OCI-LY3 (cell line): ENCODE data around the gene PACRG.

Experiments
- H2AFZ ChIP-seq: fragments of 200-600, 300-600 bp; shearing (Covaris generic); 2 replicates; pipeline ENCODE4 v1.6.0; 2014; ENCODE audit warnings: antibody characterized with exemption, low read depth, low read length
- H3K27ac ChIP-seq: fragments of 200-600, 300-600 bp; sonication (generic); 2 replicates; pipeline ENCODE4 v1.5.1; 2014; ENCODE audit warnings: mild to moderate bottlenecking, low read length, moderate library complexity, mixed read lengths
- H3K27me3 ChIP-seq: fragments of 200-600, 300-600 bp; sonication (generic); 2 replicates; pipeline ENCODE4 v1.6.1; 2014; ENCODE audit warnings: low read depth, low read length, mixed read lengths
- H3K36me3 ChIP-seq: fragments of 200-600, 300-600 bp; sonication (generic); replicated peaks from 2 replicates; pipeline ENCODE3; 2014; ENCODE audit warnings: low read depth, low read length, mixed read lengths
- H3K4me1 ChIP-seq: fragments of 300-600, 200-600 bp; sonication (generic); 2 replicates; pipeline ENCODE4 v1.6.1; 2014; ENCODE audit warnings: low read length, mixed read lengths
- H3K4me2 ChIP-seq: fragments of 200-600, 300-600 bp; sonication (generic); 2 replicates; pipeline ENCODE4 v1.6.1; 2014; ENCODE audit warnings: low read length, mixed read lengths
- H3K4me3 ChIP-seq: fragments of 300-600, 200-600 bp; sonication (generic); 2 replicates; pipeline ENCODE4 v1.5.1; 2014; ENCODE audit warnings: antibody characterized with exemption, mild to moderate bottlenecking, low read length, moderate library complexity
- H3K79me2 ChIP-seq: fragments of 300-600, 200-600 bp; shearing (Covaris generic); 2 replicates; pipeline ENCODE4 v1.6.1; 2014; ENCODE audit warnings: mild to moderate bottlenecking, low read length, mixed read lengths
- H3K9ac ChIP-seq: fragments of 300-600, 200-600 bp; shearing (Covaris generic); 2 replicates; pipeline ENCODE4 v1.6.0; 2014; ENCODE audit warnings: mild to moderate bottlenecking, low read length, moderate library complexity
- H3K9me3 ChIP-seq: fragments of 200-600, 300-600 bp; shearing (Covaris generic); 2 replicates; pipeline ENCODE4 v1.6.1; 2014; ENCODE audit warnings: low read length, mixed read lengths; ENCODE audit not compliant: insufficient read depth
- H4K20me1 ChIP-seq: fragments of 200-600, 300-600 bp; sonication (generic); 2 replicates; pipeline ENCODE4 v1.6.1; 2016; ENCODE audit warnings: low read length, mixed read lengths; ENCODE audit not compliant: insufficient read depth
- CTCF ChIP-seq: fragments of 200-600, 300-600 bp; sonication (generic); IDR thresholded peaks from 2 replicates; pipeline ENCODE4 v1.5.1; 2014; ENCODE audit warnings: antibody characterized with exemption, low read length, low read depth
- EZH2phosphoT487 ChIP-seq: fragments of 200-600 bp; shearing (Covaris generic); IDR thresholded peaks from 2 replicates; pipeline ENCODE4 v1.6.1; 2018; ENCODE audit warnings: antibody characterized with exemption, mixed run types, low read depth

The PACRG gene

DNA sequence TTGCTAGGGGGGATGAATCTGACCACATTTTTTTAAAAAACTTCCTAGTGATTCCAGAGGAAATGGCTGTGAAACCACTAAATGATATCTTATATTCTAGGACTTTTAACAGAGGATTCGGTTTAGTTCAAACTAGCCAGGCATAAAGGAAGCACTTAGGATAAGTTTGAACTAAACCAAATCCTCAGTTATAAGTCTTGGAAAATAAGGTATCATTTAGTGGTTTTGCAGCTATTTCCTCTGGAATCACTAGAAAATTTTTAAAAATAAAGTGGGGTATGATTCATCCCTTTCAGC, 358.8 kb downstream of the PACRG start:
- Histone ChIP-seq H4K20me1 (no peaks in the 10 kb centered on the region), H3K9me3 (no peaks in the 10 kb centered on the region), H3K36me3 (no peaks in the 10 kb centered on the region), H3K27ac (no peak overlapping the region), H3K4me3 (no peak overlapping the region), H3K27me3 (peaks cover 4% of the 10 kb centered on the region; the same call in 1 of the 2 replicates), H3K79me2 (no peaks in the 10 kb centered on the region), H3K4me2 (no peak overlapping the region), H3K4me1 (no peaks in the 10 kb centered on the region), H3K9ac (no peak overlapping the region), H2AFZ (no peak overlapping the region)
- TF ChIP-seq EZH2phosphoT487 (no peak), CTCF (no peak)

DNA sequence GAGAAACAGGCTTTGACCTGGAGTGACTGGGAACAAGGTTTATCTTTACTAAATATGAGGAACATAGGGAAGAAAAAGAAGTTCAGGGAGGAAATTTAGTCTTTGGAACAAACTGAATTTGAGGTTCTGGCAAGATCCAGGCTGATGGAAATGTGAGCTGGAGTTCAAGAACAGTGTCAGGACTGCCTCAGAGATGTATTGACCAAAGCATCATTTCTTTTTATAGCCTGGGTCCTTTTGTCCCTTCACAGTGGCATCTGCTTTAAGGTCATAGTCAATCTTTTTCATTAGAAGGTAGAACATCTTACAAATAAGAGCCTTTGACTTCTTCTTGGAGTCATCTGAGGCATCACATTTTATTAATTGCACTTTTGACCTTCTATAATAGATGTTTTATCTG, 360.2 kb downstream of the PACRG start:
- no peak overlapping the region for H2AFZ ChIP-seq
- H3K9ac ChIP-seq, result no peak overlapping the region
- peaks cover 4% of the 10 kb centered on the region; the same call in 1 of the 2 replicates for H3K27me3 ChIP-seq

GRCh38 chr6:163092876-163093275, 365.1 kb downstream of the PACRG start:
- Histone ChIP-seq H3K9ac (no peak overlapping the region), H3K4me1 (no peaks in the 10 kb centered on the region), H3K79me2 (no peaks in the 10 kb centered on the region), H3K27ac (no peak overlapping the region), H3K4me2 (no peak overlapping the region), H3K27me3 (no peaks in the 10 kb centered on the region), H3K36me3 (no peaks in the 10 kb centered on the region), H2AFZ (no peak overlapping the region), H3K4me3 (no peak overlapping the region), H3K9me3 (no peaks in the 10 kb centered on the region), H4K20me1 (no peaks in the 10 kb centered on the region)
- TF ChIP-seq CTCF, result no peak
- TF ChIP-seq EZH2phosphoT487, result no peak

More for the DNA sequence above, 360.2 kb downstream of the PACRG start:
- no peaks in the 10 kb centered on the region for H3K36me3 ChIP-seq
- H3K4me1 ChIP-seq, result no peaks in the 10 kb centered on the region
- no peak overlapping the region for H3K4me3 ChIP-seq
- H3K79me2 ChIP-seq, result no peaks in the 10 kb centered on the region
- H4K20me1 ChIP-seq, result no peaks in the 10 kb centered on the region
- TF ChIP-seq EZH2phosphoT487, result no peak
- no peak for TF ChIP-seq CTCF
- H3K27ac ChIP-seq, result no peak overlapping the region
- H3K9me3 ChIP-seq, result no peaks in the 10 kb centered on the region
- H3K4me2 ChIP-seq, result no peak overlapping the region

GRCh38 chr6:163094881-163095280, 367.1 kb downstream of the PACRG start:
- no peaks in the 10 kb centered on the region for H3K9me3 ChIP-seq
- no peak overlapping the region for H3K4me2 ChIP-seq
- no peak overlapping the region for H3K4me3 ChIP-seq
- no peaks in the 10 kb centered on the region for H4K20me1 ChIP-seq
- no peak overlapping the region for H3K27ac ChIP-seq
- H2AFZ ChIP-seq, result no peak overlapping the region
- no peaks in the 10 kb centered on the region for H3K4me1 ChIP-seq
- no peaks in the 10 kb centered on the region for H3K27me3 ChIP-seq
- H3K79me2 ChIP-seq, result no peaks in the 10 kb centered on the region
- no peak overlapping the region for H3K9ac ChIP-seq
- no peak for TF ChIP-seq EZH2phosphoT487
- no peak for TF ChIP-seq CTCF
- H3K36me3 ChIP-seq, result no peaks in the 10 kb centered on the region
